ENCODE results near the gene NR3C2.

DNA sequence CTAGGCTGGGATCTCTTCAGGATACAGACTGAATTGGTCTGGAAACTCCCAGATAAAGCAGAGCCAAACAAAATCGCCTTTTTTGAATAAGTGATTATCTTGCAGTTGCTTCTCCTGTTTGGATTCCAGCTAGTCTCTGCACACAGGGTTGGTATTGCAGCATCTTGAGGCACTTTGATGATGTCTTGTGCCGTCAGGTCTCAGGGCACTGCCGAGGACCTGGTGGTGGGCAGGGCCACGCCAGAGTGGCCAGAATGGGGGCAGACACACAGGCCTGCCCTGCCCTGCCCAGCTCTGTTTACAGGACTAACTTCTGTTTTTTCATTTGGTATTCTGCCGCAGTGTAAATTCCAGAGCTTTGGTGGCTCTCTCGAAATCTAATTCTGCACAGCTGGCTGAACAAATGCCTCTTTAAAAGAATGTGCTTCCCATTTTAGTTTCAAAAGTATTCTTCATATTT lies 276.1 kb downstream of the NR3C2 start:
- TF ChIP-seq, protein P1, sequence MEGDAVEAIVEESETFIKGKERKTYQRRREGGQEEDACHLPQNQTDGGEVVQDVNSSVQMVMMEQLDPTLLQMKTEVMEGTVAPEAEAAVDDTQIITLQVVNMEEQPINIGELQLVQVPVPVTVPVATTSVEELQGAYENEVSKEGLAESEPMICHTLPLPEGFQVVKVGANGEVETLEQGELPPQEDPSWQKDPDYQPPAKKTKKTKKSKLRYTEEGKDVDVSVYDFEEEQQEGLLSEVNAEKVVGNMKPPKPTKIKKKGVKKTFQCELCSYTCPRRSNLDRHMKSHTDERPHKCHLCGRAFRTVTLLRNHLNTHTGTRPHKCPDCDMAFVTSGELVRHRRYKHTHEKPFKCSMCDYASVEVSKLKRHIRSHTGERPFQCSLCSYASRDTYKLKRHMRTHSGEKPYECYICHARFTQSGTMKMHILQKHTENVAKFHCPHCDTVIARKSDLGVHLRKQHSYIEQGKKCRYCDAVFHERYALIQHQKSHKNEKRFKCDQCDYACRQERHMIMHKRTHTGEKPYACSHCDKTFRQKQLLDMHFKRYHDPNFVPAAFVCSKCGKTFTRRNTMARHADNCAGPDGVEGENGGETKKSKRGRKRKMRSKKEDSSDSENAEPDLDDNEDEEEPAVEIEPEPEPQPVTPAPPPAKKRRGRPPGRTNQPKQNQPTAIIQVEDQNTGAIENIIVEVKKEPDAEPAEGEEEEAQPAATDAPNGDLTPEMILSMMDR (conservative IDR thresholded peaks at IDR 0.05; ENCODE audit: low read depth in 2 of 2) = no peak
- no peak for TF ChIP-seq EZH2 (IDR thresholded peaks at IDR 0.05; ENCODE audit: low read depth, unreplicated experiment)
- no peak for TF ChIP-seq STAT1 (IDR thresholded peaks at IDR 0.05; ENCODE audit: unreplicated experiment)
- TF ChIP-seq POLR2AphosphoS5 (IDR thresholded peaks at IDR 0.05; ENCODE audit: low read depth) = no peak
- TF ChIP-seq, protein P2, sequence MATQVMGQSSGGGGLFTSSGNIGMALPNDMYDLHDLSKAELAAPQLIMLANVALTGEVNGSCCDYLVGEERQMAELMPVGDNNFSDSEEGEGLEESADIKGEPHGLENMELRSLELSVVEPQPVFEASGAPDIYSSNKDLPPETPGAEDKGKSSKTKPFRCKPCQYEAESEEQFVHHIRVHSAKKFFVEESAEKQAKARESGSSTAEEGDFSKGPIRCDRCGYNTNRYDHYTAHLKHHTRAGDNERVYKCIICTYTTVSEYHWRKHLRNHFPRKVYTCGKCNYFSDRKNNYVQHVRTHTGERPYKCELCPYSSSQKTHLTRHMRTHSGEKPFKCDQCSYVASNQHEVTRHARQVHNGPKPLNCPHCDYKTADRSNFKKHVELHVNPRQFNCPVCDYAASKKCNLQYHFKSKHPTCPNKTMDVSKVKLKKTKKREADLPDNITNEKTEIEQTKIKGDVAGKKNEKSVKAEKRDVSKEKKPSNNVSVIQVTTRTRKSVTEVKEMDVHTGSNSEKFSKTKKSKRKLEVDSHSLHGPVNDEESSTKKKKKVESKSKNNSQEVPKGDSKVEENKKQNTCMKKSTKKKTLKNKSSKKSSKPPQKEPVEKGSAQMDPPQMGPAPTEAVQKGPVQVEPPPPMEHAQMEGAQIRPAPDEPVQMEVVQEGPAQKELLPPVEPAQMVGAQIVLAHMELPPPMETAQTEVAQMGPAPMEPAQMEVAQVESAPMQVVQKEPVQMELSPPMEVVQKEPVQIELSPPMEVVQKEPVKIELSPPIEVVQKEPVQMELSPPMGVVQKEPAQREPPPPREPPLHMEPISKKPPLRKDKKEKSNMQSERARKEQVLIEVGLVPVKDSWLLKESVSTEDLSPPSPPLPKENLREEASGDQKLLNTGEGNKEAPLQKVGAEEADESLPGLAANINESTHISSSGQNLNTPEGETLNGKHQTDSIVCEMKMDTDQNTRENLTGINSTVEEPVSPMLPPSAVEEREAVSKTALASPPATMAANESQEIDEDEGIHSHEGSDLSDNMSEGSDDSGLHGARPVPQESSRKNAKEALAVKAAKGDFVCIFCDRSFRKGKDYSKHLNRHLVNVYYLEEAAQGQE (IDR thresholded peaks at IDR 0.05; ENCODE audit: unreplicated experiment) = no peak
- TF ChIP-seq ZNF462 (CRISPR knock-in tag; IDR thresholded peaks at IDR 0.05) = no peak
- TF ChIP-seq CREB1 (CRISPR knock-in tag; IDR thresholded peaks at IDR 0.05; ENCODE audit: low read depth) = no peak
- TF ChIP-seq JUNB (IDR thresholded peaks at IDR 0.05; ENCODE audit: unreplicated experiment) = no peak
